NT2/D1 (cell line): Measurements from ENCODE around the gene PSMD12.

ENCODE experiments used
- YY1 ChIP-seq: IDR thresholded peaks from 2 replicates; pipeline ENCODE4 v1.6.1; 2011; ENCODE audit not compliant: insufficient read length, insufficient read depth
- ZNF274 ChIP-seq: IDR thresholded peaks from 2 replicates; pipeline ENCODE4 v1.6.1; 2011; ENCODE audit warnings: mild to moderate bottlenecking, low read depth, low read length

- TF ChIP-seq YY1 = no peak
- TF ChIP-seq ZNF274 = no peak
Observed at GRCh38 chr17:67347826-67348225, 18.6 kb downstream of the PSMD12 start.
